Natural killer cell (primary cell): ENCODE measurements around the gene CTNNA3. TPM values are rescaled to one million over a fixed set of nuclear protein-coding genes. Genes with fewer than 3 reads are reported as not detected.
"Not testable (repeated sequence)": the region's sequence is repeated elsewhere in the genome, so short reads cannot be mapped to it uniquely, and the experiment has no call there.

Experiments
- ATAC-seq, 3 donors: fragments of 150-1000 bp in 2 of 3; fragments of 200-7000 bp in 1 of 3; cut with Tn5 transposase; 1 replicate in 1 of 3; 2 replicates in 2 of 3; pipeline ENCODE4 v1.10.0; 2021; ENCODE audit warnings: mild to moderate bottlenecking in 2 of 3, moderate library complexity in 2 of 3
- DNase-seq, 2 donors: peaks; one replicate each; pipeline versions ENCODE4 v3.0.0 to v3.0.0-alpha.2; 2013 to 2021; ENCODE audit warnings: mixed read lengths in 1 of 2
- H3K27ac ChIP-seq: one replicate; pipeline ENCODE4 v1.5.1; 2013; ENCODE audit warnings: mild to moderate bottlenecking, low read length
- H3K27me3 ChIP-seq: one replicate; pipeline ENCODE4 v1.6.1; 2013; ENCODE audit warnings: low read length; ENCODE audit not compliant: control insufficient read depth, insufficient read depth
- H3K36me3 ChIP-seq: one replicate; pipeline ENCODE4 v1.6.1; 2013; ENCODE audit warnings: low read length; ENCODE audit not compliant: control insufficient read depth, insufficient read depth
- H3K4me1 ChIP-seq: one replicate; pipeline ENCODE4 v1.6.1; 2013; ENCODE audit warnings: low read length; ENCODE audit not compliant: control insufficient read depth, insufficient read depth
- H3K4me3 ChIP-seq: one replicate; pipeline ENCODE4 v1.5.1; 2013; ENCODE audit warnings: low read length
- H3K9me3 ChIP-seq: one replicate; pipeline ENCODE4 v1.6.1; 2013; ENCODE audit warnings: low read length; ENCODE audit not compliant: control insufficient read depth, insufficient read depth
- H3K27ac Mint-ChIP-seq, 2 donors: one replicate each; pipeline ENCODE4 v1.8.0; 2022; ENCODE audit warnings: mild to moderate bottlenecking in 2 of 2, mixed read lengths in 2 of 2, moderate library complexity in 1 of 2
- H3K27me3 Mint-ChIP-seq, 2 donors: one replicate each; pipeline ENCODE4 v1.8.0; 2022; ENCODE audit warnings: low read depth in 2 of 2, mixed read lengths in 2 of 2
- H3K36me3 Mint-ChIP-seq: one replicate; pipeline ENCODE4 v1.8.0; 2022; ENCODE audit warnings: mixed read lengths
- H3K4me1 Mint-ChIP-seq, 2 donors: one replicate each; pipeline ENCODE4 v1.8.0; 2022; ENCODE audit warnings: mixed read lengths in 2 of 2
- H3K4me3 Mint-ChIP-seq: one replicate; pipeline ENCODE4 v1.8.0; 2022; ENCODE audit warnings: mild to moderate bottlenecking, moderate library complexity, mixed read lengths
- H3K9me3 Mint-ChIP-seq, 2 donors: one replicate each; pipeline ENCODE4 v1.8.0; 2022; ENCODE audit warnings: mixed read lengths in 2 of 2
- CTCF ChIP-seq: fragments of 200-600 bp; IDR thresholded peaks from one replicate; pipeline ENCODE4 v1.8.0; 2022; ENCODE audit warnings: antibody characterized with exemption
- WGBS: methylation state at CpG from one replicate; pipeline ENCODE4 v1.1.7; 2013; ENCODE audit warnings: missing lambda C conversion rate; ENCODE audit not compliant: insufficient coverage; 5-methylcytosine and 5-hydroxymethylcytosine counted together
- intact Hi-C: fragments of 100-400 bp; cut with micrococcal nuclease; formaldehyde crosslinking; loops from one replicate; pipeline ENCODE4 v1.14.2; 2022
- total RNA-seq, 4 donors: library from RNA; stranded (reverse); fragments of 120-200 nt in 1 of 4; gene quantifications; one replicate each; pipeline versions ENCODE4 v1.2.3 to v1.2.4, GENCODE V29; 2013 to 2022

The CTNNA3 gene
- total RNA-seq, 3 donors from 2014 or later (not counting 1 experiment from before 2014, with no cell fraction given), result not detected

- no peak for DNase-seq
- peaks cover 25 to 32% of the 10 kb centered on the region in 2 donors for H3K27me3 Mint-ChIP-seq
- H3K4me3 Mint-ChIP-seq, result no peak overlapping the region
- Histone ChIP-seq H3K36me3 (no peaks in the 10 kb centered on the region), H3K27me3 (no peaks in the 10 kb centered on the region), H3K9me3 (no peaks in the 10 kb centered on the region), H3K4me3 (no peak overlapping the region), H3K27ac (no peak overlapping the region), H3K4me1 (no peaks in the 10 kb centered on the region)
- ATAC-seq, result no peak
- no peaks in the 10 kb centered on the region for H3K9me3 Mint-ChIP-seq
- 77% methylated on average over 4 of the region's 4 CpGs for WGBS
- intact Hi-C loops, result no loop called here
- no peaks in the 10 kb centered on the region for H3K36me3 Mint-ChIP-seq
- H3K4me1 Mint-ChIP-seq, result no peaks in the 10 kb centered on the region
- H3K27ac Mint-ChIP-seq, result no peak overlapping the region
- no peak for TF ChIP-seq CTCF
Measured at GRCh38 chr10:67698164-67698563, 2.2 kb upstream of the CTNNA3 start.

GRCh38 chr10:67697724-67698131 lies 1.7 kb upstream of the CTNNA3 start:
- H3K4me1 Mint-ChIP-seq, result no peaks in the 10 kb centered on the region
- DNase-seq (peak in 1 of 2 donors; percentile 75), ATAC-seq (peak in 2 of 3 donors; percentile 59 to 67)
- H3K4me3 ChIP-seq, result no peak overlapping the region
- H3K36me3 ChIP-seq, result no peaks in the 10 kb centered on the region
- no peaks in the 10 kb centered on the region for H3K4me1 ChIP-seq
- TF ChIP-seq CTCF, result peak; percentile 63
- H3K9me3 Mint-ChIP-seq, result no peaks in the 10 kb centered on the region
- no peaks in the 10 kb centered on the region for H3K9me3 ChIP-seq
- intact Hi-C loops, result loop anchor here (1.0 kb wide), 1 partner anchor 83 kb away; no protein-coding TSS in a partner anchor
- no peaks in the 10 kb centered on the region for H3K27me3 ChIP-seq
- WGBS, result 2% methylated on average over 2 of the region's 2 CpGs
- H3K27ac Mint-ChIP-seq, result no peak overlapping the region
- H3K36me3 Mint-ChIP-seq, result no peaks in the 10 kb centered on the region
- H3K4me3 Mint-ChIP-seq, result no peak overlapping the region
- H3K27ac ChIP-seq, result no peak overlapping the region
- H3K27me3 Mint-ChIP-seq, result peaks cover 25 to 31% of the 10 kb centered on the region in 2 donors

- no peak for TF ChIP-seq CTCF
- no peak overlapping the region for H3K27ac ChIP-seq
- H3K4me1 ChIP-seq, result no peaks in the 10 kb centered on the region
- H3K4me1 Mint-ChIP-seq, result no peaks in the 10 kb centered on the region
- no peaks in the 10 kb centered on the region for H3K27me3 ChIP-seq
- H3K4me3 Mint-ChIP-seq, result no peak overlapping the region
- no peaks in the 10 kb centered on the region for H3K9me3 Mint-ChIP-seq
- no peaks in the 10 kb centered on the region for H3K9me3 ChIP-seq
- no peak overlapping the region for H3K4me3 ChIP-seq
- WGBS, result 83% methylated on average over 2 of the region's 2 CpGs
- H3K36me3 Mint-ChIP-seq, result no peaks in the 10 kb centered on the region
- intact Hi-C loops, result loop anchor here (1.0 kb wide), 1 partner anchor 84 kb away; no protein-coding TSS in a partner anchor
- no peak overlapping the region for H3K27ac Mint-ChIP-seq
- H3K36me3 ChIP-seq, result no peaks in the 10 kb centered on the region
- DNase-seq (no peak), ATAC-seq (no peak)
- H3K27me3 Mint-ChIP-seq, result peaks cover 25 to 27% of the 10 kb centered on the region in 2 donors
Measured at GRCh38 chr10:67696679-67697078, 684 bp upstream of the CTNNA3 start.

GRCh38 chr10:67695555-67695954 lies 440 bp downstream of the CTNNA3 start:
- intact Hi-C loops, result no loop called here
- no peaks in the 10 kb centered on the region for H3K4me1 ChIP-seq
- no peak for TF ChIP-seq CTCF
- no peak overlapping the region for H3K27ac ChIP-seq
- H3K9me3 ChIP-seq, result no peaks in the 10 kb centered on the region
- DNase-seq (no peak), ATAC-seq (no peak)
- Mint-ChIP-seq H3K9me3 (no peaks in the 10 kb centered on the region), H3K4me3 (no peak overlapping the region), H3K27me3 (peaks cover 21 to 25% of the 10 kb centered on the region in 2 donors), H3K36me3 (no peaks in the 10 kb centered on the region), H3K4me1 (no peaks in the 10 kb centered on the region), H3K27ac (no peak overlapping the region)
- H3K27me3 ChIP-seq, result no peaks in the 10 kb centered on the region
- no peaks in the 10 kb centered on the region for H3K36me3 ChIP-seq
- 60% methylated on average over 5 of the region's 5 CpGs for WGBS
- H3K4me3 ChIP-seq, result no peak overlapping the region

- H3K36me3 ChIP-seq, ATAC-seq, H3K9me3 ChIP-seq, H3K27ac Mint-ChIP-seq, H3K4me3 ChIP-seq, H3K27ac ChIP-seq, H3K27me3 ChIP-seq, H3K4me1 Mint-ChIP-seq, H3K4me1 ChIP-seq, H3K9me3 Mint-ChIP-seq, intact Hi-C loops, DNase-seq, H3K36me3 Mint-ChIP-seq, H3K4me3 Mint-ChIP-seq: not testable (repeated sequence)
- H3K27me3 Mint-ChIP-seq, result peaks cover 18 to 24% of the 10 kb centered on the region in 2 donors
- no CpG with 5 or more reads among the region's 25 CpGs for WGBS
Measured at GRCh38 chr10:67691861-67692260, 4.1 kb downstream of the CTNNA3 start.
